Hindlimb muscle (tissue), 1 donor: ENCODE data around the gene KDM5C. TPM values are rescaled to one million over a fixed set of nuclear protein-coding genes. Genes with fewer than 3 reads are reported as not detected.

Experiments
- DNase-seq: peaks from one replicate; pipeline ENCODE4 v3.0.0-alpha.2; 2013
- polyA plus RNA-seq: library from polyadenylated mRNA; unstranded; fragments of 120-200 nt; gene quantifications from one replicate; pipeline ENCODE4 v1.2.1, GENCODE V29; 2013; ENCODE audit not compliant: insufficient read length

KDM5C gene
- polyA plus RNA-seq, 1 donor: 36.9 TPM

DNA sequence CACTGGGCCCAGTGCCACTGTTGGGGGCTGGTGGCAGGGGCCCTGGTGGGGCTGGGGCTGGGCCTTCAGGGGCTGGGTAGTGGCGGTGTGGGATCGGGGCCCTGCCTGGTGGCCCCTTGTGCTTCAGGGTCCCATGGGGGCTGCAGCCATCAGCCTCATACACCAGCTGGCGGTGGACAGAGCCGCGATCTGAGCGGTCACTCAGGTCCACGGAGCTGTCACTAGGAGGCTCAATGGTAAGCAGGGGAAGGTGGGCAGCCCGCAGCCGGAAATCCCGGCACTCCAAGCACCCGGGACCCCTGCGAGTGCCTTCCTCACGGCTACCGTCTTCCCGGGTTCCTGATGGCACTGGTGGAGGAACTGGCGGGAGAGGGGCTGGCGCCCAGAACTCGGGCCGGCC is 25.5 kb upstream of the KDM5C start:
- DNase-seq: no peak

DNA sequence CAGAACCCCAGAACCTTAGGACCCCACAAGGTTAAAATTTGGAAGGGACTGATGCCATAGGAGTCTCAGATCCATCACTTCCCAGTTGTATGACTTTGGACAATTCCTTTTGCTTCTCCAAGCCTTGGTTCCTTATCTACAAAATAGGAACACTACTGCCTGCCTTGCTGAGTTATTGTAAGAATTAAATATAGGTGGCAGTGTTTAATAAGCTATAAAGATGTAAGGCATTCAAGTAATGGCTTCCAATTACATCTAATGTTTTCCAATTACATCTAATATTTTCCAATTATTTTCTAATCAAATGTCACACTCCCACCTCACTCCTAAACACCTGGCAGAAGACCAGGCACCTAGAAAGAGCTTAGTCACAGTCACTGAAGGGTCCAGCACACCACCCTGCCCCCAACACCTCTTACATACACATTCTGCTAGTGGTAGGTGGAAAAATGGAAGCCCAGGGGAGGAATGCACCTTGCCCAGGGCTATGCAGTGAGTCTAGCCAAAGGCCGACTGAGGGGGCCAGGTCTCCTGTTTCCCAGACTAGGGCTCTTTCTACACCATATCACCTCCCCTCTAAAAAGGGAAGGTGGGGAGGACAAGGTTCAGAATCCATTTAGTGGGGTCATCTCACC is 24.5 kb upstream of the KDM5C start:
- DNase-seq: no peak

DNA sequence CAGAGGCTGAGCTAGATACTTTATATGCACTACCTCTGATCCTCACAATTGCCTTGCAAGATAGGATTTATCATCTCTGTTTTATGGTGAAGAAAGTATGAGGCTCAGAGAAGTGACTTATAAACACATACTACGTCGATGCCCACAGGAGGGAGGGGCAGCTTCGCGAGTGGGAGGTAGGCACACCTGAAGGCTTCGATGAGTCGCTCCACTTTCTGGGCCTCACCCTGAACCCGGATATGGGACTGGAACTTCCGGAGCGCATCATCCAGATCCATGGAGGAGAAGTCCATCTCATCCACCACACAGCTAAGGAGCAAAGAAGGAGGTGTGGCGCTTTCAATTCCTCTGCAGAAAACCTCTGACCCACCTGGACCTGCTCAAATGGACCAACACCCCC is 22.9 kb upstream of the KDM5C start:
- DNase-seq: no peak

DNA sequence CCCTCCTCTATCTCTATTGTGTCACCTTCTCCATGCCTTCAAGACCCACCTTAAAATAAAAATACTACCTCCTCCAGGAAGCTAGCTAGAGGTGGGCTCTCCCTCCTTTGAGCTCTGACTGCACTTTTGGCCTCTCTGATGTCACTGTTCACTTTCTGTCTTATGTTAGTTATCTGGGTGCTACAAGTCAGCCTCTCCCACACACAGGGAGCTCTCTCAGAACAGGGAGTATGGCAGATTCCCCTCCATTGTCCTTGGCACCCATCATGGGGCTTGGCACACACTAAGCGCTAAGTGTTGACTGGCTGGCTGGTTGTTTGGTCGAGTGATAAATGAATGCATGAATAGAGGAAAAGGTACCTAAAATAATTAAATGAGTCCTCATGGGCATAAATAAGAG is 21.2 kb upstream of the KDM5C start:
- no peak for DNase-seq

DNA sequence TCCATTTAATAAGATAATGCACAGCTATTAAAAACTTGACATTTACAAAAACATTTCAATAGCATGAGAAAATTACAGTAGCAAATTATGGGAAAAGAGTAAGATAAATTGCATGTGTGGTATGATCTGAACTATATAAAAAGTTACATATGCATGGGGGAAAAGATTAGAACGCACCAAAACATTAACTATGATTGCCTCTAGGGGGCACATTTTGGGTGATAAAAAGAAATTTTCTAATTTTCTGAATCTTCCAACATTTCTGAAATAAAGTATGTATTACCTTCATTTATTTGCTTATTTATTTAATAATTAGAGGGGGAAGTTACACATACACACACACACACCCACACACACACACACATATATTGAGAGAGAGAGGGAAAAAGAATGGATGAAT is 19.6 kb upstream of the KDM5C start:
- DNase-seq: no peak

DNA sequence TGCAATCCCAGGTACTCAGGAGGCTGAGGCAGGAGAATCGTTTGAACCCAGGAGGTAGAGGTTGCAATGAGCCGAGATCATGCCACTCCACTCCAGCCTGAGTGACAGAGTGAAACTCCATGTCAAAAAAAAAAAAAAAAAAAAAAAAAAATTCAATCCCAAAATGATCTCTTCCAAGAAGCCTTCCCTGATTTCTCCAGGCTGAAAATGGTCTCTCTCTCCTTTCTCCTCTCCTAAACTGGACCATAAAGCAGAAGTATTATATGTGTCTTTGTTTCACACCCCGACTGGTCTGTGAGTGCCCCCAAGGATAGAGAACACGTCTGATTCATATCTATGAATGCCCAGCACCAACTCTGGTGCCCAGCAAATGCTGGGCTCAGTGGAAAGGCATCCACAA is 17.3 kb upstream of the KDM5C start:
- no peak for DNase-seq

DNA sequence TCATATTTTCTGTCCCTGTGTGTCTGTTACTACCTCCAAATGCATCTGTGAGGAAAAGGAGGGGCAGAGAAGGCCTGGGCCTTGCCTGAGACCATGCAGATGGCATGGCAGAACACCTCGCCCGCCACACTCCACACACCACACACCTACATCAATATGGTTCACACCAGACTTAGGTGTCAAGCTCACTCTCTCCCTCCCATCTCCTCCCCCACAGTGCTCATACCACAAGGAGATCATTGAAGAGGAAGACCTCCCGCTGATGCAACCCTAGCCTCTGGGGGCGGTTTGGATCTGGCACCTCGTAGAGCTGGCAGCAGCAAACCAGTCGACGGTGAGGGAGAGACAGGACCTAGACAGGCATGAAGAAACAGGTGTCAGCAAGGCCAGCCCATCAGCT is 16.6 kb upstream of the KDM5C start:
- no peak for DNase-seq

DNA sequence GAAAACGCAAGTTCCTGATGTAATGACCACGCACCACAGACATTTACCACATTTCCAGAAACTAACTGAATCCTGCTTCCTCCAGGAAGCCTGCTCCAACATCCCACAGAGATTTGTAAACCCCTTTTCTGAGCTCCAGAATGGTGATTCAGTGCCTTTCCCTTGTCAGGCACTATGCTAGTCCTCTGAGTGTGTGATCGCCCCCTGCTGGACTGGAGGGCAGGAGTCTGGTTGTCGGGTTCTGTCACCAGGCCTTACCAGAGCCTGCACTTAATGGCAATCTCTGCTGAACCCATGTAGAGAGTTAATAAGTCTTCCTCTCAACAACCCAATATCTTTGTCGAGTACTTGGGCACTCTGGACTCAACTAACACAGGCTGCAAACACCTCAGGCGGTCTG is 14.5 kb upstream of the KDM5C start:
- no peak for DNase-seq

DNA sequence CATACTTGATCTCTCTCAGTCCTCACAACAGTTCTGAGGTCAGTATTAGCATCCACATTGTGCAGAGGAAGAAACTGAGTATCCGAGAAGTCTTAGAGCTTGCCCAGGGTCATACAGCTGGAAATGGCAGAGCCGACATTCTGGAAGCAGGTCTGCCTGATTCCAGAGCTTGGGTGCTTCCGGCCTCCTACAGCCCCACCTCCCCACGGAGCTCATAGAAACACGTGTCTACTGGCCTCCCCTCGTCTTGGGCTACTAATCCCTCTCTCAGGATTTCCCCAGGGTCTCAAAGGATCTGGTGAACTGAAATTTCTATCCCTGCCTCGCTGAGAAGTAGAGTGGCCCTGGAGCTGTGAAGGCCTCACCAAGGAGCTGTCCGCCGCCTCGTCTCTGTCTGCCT is 12.0 kb upstream of the KDM5C start:
- no peak for DNase-seq

DNA sequence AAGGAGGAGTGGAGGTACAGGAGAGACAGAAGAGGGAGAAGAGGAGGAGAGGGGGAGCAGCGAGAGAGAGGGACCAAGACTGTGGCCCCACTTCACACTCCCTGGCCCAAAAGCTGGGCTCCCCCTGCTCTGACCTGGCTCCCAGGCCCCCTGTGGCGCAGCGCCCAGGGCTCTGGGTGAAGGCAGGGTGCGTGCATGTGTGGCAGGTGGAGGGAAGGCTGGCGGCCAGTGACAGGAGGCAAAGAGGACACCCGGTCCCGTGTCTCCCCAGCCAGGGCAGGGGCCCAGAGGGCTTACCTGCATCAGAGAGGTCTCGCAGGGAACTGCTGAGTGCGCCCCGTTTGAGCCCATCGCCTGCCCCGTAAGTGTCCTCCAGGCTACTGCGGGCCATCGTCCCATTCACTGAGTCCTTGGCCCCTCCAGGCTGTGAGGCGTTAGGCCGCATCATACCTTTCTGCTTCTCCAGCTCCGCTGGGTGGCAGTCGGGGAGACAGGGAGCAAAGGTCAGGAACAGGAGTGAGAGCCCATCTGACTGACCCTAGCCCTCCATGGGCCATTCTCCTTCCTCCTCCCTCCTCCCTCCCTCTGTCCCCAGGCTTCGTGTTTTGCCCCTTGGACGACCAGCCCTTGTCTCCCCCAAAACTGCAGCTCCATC is 11.1 kb upstream of the KDM5C start:
- no peak for DNase-seq

DNA sequence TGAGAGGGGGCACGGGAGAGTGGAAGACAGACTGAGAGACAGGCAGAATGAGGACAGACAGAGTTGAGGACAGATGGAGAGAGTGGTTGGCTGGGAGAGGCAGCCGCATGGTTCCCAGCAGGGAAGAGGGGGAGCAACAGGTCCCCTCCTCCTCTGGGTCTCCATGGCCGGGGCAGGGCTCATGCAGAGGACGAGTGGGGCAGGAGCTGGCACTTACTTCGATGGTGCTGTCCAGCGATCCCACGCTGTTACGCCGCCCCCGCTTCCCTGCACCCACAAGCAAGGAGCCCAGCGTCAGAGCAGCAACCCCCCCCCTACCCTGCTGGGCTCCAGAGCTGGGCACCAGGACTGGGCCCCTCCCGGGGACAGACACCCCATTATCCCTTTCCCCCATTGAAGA is 10.6 kb upstream of the KDM5C start:
- DNase-seq: no peak

DNA sequence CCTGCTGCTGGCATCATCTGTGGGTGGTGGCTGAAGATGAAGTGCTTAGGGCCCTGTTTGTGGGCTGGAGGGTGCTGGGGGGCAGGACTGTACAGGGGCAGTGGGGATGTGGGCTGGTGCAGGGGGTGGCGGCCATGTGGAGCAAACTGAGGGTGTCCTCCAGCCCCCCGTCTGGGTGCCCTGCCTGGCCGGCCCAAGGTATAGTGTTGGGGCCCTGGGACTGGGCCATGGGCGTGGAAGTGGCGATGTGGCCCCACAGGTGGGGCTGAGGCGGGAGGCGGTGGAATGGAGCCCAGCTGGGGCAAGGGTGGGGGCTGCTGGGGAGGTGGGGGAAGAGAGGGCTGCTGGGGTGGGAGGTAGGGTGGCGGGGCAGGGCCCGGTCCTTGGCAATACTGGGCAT is 9.5 kb upstream of the KDM5C start:
- no peak for DNase-seq

DNA sequence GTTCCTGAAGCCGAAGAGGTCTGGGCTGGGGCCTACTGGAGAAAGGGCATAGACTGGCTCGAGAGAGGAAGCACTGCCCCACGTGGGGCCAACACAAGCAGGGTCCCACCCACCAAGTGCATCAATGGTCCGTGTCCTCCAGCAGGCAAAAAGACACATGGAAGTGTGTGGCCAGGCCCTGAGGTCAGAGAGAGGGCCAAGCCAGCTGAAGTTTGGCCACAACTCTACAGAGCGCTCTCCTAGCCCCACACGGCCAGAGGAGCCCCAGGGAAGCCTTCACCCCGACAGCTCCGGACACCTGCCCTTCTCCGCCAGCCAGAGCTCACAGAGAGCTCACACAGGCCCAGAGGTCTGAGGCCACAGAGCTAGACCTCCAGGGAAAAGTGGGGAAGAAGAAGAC is 8.5 kb upstream of the KDM5C start:
- DNase-seq: no peak

DNA sequence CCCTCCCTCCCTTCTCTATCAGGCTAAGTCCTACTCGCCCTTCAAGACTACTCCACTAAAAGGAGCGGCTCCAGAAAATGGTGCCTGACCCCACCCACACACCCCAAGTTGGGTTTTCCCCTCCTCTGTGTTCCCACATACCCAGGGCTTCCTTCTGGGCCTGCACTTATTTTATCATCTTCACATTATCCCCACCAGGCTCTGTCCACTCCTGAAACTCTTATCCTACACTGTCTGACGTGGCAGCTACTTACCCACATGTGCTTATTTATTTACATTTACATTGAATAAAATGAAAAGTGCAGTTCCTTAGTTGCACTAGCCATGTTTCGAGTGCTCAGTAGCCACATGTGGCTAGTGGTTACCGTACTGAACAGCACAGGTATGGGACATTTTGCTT is 5.1 kb upstream of the KDM5C start:
- DNase-seq: no peak

DNA sequence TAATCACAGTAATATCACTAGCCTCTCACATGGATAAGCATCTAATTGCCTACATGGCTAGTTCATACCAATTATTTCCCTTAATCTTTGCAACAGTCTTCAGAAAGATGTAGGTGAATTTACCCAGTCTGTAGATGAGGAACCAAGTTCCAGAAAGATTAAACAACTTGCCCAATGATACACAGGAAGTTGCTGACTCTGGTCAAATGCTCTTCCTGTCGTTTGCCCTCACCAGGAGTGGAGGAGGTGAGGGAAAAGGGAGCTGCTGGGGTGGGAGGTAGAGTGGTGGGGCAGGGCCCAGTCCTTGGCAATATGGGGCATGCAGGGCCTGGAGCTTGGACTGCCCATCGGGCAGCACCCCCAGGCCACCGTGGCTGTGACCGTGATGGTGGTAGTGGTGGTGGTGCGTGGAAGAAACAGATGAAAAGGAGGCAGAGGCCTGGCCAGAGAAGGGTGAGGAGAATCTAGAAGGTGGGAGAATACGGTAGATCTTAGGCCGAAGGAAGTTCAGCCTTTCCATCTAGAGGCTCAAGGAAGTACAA is 2.3 kb upstream of the KDM5C start:
- no peak for DNase-seq

DNA sequence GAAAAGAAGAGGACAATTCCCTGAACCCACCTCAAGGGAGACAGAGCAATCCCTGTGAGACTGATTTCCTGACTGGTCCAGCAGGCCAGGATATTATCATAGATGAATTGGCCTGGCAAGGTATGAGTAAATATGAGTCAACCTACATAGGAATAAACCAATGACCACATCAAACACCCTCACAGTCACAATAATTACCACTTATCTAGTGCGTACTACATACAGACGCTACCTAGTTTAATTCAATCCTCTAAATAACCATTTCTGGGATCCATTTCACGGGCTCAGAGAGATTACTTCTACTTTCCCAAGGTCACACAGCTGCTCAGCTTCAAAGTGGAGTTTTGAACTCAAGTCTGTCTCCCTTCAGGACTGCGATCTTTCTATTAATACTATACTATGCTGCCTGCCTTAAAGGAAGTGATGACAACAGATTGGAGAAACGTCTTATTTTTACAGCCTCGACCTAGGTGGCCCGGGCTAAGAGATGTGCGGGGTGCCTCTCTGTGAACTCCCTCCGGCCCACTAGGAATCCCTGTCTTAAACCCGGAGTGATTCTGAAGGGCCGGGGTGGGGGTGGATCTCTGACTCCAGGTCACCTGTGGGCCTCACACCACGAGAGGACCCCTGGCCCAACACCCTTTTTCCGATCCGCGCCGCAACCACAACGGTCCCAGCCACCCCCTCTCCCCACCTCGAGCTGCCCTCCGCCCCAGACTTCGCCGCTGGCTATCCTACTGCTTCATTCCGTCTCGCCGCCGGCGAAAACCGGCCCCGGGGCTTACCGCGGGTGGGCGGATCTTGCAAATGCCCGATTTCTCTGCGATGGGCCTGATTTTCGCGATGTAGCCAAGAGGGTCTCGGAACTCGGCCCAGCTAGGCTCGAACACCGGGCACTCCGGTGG is 800 bp downstream of the KDM5C start:
- DNase-seq: no peak

DNA sequence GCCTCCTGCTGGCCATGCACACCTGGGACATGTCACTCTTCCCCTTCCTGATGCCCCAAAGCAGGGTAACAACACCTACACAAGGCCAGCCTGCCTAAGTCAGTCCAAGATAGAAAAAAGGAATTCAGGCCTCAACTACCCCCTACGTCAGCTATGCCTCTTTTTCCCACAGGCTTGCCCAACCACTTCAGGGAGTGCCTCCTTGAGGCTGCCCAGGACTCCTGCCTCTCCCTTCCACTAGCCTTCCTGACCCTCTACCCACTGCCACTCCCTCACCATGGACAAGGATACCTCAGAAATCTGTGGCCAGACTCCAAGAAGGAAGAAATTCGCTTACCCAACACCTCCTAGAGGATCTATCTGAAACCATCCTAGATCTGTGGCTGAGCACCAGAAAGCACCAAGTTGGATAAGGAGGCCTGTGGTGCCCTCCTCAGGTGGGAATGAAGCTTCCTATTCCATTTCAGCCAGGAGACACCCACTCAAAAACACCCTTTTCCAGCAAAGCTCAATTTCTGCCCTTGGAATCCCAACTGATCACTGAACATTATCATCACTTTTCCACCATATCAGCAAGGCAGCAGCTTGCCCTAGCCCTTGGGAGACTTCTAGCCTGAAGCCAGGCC is 1.8 kb downstream of the KDM5C start:
- no peak for DNase-seq

DNA sequence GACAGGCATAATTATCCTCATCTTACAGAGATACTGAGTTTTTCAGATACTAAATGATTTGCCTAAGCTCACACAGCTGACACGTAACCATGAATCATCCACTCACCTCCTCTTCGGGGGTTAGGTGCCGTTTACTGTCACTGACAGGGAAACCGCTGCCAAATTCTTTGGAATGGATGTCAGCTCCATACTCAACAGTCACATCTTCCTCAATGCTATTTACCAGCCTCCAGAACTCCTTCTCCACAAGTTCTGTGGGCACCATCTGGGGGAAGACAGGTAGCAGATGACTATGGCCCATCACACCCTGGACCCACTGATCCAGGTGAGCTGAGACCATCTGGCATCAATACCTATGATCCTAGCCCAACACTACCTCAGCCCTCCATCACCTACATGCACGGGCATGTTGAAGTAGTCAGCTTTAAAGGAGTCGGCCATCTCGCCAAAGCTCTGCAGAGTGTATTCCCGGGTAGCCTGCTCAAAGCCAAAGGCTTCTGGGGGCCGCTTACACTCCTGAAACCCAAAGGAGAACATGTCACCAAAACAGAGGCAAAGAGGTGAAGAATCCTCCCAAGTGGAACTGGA is 13.5 kb downstream of the KDM5C start:
- no peak for DNase-seq

DNA sequence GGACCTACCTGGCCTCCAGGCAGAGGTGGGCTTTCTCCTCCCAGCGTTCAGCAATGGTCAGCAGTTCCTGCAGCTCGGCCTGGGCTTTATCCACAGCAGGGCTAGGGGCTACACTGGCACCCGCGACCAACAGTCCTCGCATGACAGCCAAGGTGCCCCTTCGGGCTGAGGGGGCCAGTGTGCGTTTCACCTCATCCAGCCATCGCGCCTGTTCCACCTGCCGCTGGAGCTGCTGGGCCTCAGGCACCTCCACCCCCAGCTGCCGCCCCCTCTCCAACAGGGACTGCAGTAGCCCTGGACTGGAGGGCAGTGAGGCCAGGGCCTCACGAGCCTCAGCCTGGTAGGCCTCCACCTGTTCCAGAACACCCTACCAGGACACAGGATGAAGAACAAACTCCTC is 28.3 kb downstream of the KDM5C start:
- DNase-seq: no peak

DNA sequence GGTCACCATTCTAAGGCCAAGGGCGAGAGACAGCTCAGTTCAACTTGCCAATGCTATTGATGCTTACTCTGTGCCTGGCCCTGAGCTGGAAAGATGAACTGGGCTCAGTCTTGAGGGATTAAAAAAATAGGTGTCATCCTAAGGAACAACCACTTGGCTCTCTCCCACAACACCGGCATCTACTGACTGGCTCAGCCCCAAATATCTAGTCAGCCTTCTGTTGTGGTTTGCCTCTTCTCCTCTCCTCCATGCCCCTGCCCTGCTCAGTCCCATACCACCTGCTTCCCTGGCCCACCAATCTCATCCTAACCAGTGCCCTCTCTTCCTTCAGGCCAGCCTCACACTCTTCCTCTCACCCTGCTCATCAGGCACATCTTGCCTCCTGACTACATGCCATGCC is 29.6 kb downstream of the KDM5C start:
- no peak for DNase-seq

DNA sequence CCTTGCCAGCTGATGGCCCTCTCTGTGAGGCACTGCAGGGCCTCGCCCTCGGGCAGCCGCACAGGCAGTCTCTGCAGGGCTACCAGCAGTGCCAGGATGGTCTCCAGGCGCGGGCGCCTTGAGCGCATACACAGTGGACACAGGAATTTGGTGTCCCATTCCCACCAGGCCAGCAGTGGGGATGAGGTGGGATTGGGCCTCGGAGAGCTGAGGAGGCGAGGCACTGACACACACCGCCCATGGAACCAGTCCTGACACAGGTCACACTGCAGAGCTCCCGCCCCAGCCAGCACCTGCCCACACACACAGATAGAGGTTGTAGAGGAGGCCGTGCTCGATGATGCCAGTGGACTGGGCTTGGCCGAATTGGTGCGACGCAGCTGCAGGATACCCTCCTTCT is 30.7 kb downstream of the KDM5C start:
- DNase-seq: no peak

DNA sequence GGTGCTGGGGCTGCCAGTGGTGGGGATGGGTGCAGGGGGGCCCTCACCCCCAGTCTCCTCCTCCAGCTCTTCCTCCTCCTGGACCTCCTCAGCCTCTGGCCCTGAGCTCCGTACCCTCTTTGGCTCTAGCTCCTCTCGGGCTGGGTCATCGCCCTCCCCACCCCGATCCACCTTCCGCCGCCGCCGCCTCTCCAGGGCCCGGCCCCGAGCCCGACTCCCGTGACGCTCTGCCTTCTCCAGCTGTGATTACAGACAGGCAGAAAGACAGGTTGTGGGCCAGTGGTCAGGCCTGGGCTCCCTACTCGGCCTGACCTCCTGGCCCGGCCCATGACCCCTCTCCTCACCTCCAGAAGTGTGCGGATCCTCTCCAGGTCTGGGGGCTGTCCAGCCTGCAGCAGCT is 31.9 kb downstream of the KDM5C start:
- no peak for DNase-seq
